Glutamatergic neuron (in vitro differentiated cells): ENCODE measurements around the gene GRIFIN. TPM values are rescaled to one million over a fixed set of nuclear protein-coding genes. Genes with fewer than 3 reads are reported as not detected.

Experiments used
- DNase-seq: peaks from one replicate; pipeline ENCODE4 v3.0.0; 2022
- H3K27ac Mint-ChIP-seq: one replicate; pipeline ENCODE4 v1.8.0; 2020; ENCODE audit warnings: mild to moderate bottlenecking, mixed read lengths, inconsistent platforms; ENCODE audit not compliant: unreplicated experiment
- H3K27me3 Mint-ChIP-seq: one replicate; pipeline ENCODE4 v1.8.0; 2020; ENCODE audit warnings: mild to moderate bottlenecking, moderate library complexity, mixed read lengths, inconsistent platforms; ENCODE audit not compliant: unreplicated experiment
- H3K36me3 Mint-ChIP-seq: one replicate; pipeline ENCODE4 v1.8.0; 2020; ENCODE audit warnings: mild to moderate bottlenecking, mixed read lengths, inconsistent platforms; ENCODE audit not compliant: unreplicated experiment
- H3K4me1 Mint-ChIP-seq: one replicate; pipeline ENCODE4 v1.8.0; 2020; ENCODE audit warnings: mild to moderate bottlenecking, low read depth, mixed read lengths, inconsistent platforms; ENCODE audit not compliant: unreplicated experiment
- H3K4me3 Mint-ChIP-seq: one replicate; pipeline ENCODE4 v1.8.0; 2020; ENCODE audit warnings: mild to moderate bottlenecking, mixed read lengths, inconsistent platforms; ENCODE audit not compliant: unreplicated experiment
- H3K9me3 Mint-ChIP-seq: one replicate; pipeline ENCODE4 v1.8.0; 2020; ENCODE audit warnings: mild to moderate bottlenecking, moderate library complexity, mixed read lengths, inconsistent platforms; ENCODE audit not compliant: unreplicated experiment
- CTCF ChIP-seq: fragments of 200-600 bp; sonication (generic); IDR thresholded peaks from one replicate; pipeline ENCODE4 v1.5.0; 2021; ENCODE audit not compliant: partially characterized antibody, unreplicated experiment
- total RNA-seq: library from RNA; stranded (reverse); fragmentation: NEBNext Ultra II Directional; extraction: Animal tissue kit (Norgen Biotek cat#: 25700); gene quantifications from one replicate; pipeline ENCODE4 v1.2.1, GENCODE V29; 2021; ENCODE audit not compliant: unreplicated experiment

The GRIFIN gene
- total RNA-seq, 1 donor from 2014 or later, result not detected

DNA sequence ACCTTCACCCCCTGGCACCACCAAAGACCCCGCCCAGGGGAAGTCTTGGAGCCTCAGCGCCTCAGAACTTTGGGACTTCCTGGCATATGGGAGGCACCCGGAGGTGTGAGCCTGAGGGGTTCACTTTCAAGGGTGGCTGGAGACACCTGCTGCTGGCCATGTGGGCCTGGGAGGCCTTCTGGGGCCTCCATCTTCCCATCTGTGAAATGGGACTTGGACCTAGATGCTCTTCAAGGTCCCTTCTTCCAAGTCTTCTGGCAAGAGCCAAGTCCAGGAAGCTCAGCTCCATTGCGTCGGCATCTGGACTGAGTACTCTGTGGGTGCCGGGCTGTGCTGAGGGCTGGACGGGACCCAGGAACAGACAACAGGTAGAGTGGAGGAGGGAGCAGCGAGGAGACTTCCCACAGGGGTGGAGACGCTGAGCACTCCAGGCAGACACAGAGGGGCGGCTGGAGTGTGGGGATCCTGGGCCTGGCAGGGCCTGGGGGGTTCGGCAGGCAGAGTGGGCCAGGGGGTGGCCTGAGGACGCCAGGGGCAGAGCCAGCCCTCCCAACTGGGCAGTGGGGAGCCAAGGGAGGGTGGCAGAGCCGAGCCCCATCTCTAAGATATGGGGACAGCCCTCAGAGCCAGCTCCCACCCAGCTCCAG lies 34.1 kb upstream of the GRIFIN start:
- Mint-ChIP-seq H3K4me1 (peaks cover 8% of the 10 kb centered on the region), H3K27ac (no peak overlapping the region), H3K36me3 (no peaks in the 10 kb centered on the region), H3K27me3 (peaks cover 5% of the 10 kb centered on the region), H3K9me3 (no peaks in the 10 kb centered on the region), H3K4me3 (no peak overlapping the region)
- DNase-seq, result no peak
- no peak for TF ChIP-seq CTCF

GRCh38 chr7:2509298-2509906 lies 33.2 kb upstream of the GRIFIN start:
- no peak overlapping the region for H3K27ac Mint-ChIP-seq
- peak; percentile 54 for DNase-seq
- H3K36me3 Mint-ChIP-seq, result no peaks in the 10 kb centered on the region
- H3K4me3 Mint-ChIP-seq, result no peak overlapping the region
- no peak for TF ChIP-seq CTCF
- peaks cover 8% of the 10 kb centered on the region for H3K4me1 Mint-ChIP-seq
- peaks cover 5% of the 10 kb centered on the region for H3K27me3 Mint-ChIP-seq
- no peaks in the 10 kb centered on the region for H3K9me3 Mint-ChIP-seq

DNA sequence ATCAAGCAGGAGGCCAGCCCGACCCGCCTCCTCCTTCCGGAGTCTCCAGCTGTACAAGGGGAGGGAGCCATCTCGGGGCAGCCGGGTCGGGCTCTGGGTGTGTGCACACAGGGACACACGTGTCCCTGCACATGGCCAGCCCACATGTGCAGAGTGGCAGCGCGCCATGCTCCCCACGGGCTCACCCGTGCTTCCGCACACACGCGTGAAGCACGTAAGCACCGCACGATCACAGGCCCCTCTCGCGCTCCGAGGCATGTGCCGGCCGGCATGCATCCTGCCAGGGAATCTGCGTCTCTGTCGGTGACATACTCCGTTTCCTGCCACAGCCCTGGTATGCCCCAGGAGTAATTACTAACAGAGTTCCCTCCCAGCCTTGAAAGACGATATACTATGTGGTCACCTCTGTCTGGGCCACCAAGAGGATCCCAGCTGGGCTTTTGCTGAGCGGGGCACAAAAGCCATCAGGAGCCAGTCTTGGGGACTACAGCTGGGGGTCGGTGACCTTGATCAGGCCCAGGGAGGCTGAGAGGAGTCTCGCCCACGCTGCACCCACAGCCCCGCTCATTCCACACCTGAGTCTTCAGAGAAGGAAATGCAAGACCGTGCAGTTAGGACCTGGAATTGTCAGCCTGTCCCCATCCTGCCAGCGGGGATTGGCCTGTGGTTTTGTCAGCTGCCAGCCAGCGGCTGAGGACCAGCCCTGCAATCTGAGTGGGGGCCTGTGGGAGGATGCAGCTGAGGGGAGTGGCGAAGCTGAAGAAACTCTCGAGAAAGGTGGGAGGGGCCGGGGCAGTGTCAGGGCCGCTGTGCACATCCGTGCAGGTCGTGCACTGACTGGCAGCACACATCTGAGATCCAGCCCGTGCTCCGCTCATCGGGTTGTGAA lies 32.4 kb upstream of the GRIFIN start:
- DNase-seq, result no peak
- no peaks in the 10 kb centered on the region for H3K36me3 Mint-ChIP-seq
- H3K27ac Mint-ChIP-seq, result peak overlapping the region; percentile 33
- H3K4me1 Mint-ChIP-seq, result peaks cover 8% of the 10 kb centered on the region
- peaks cover 5% of the 10 kb centered on the region for H3K27me3 Mint-ChIP-seq
- TF ChIP-seq CTCF, result no peak
- no peak overlapping the region for H3K4me3 Mint-ChIP-seq
- H3K9me3 Mint-ChIP-seq, result peaks cover 2% of the 10 kb centered on the region

- DNase-seq, result no peak
- H3K27me3 Mint-ChIP-seq, result peaks cover 3% of the 10 kb centered on the region
- peaks cover 2% of the 10 kb centered on the region for H3K9me3 Mint-ChIP-seq
- H3K4me1 Mint-ChIP-seq, result peaks cover 5% of the 10 kb centered on the region
- H3K4me3 Mint-ChIP-seq, result no peak overlapping the region
- TF ChIP-seq CTCF, result no peak
- no peak overlapping the region for H3K27ac Mint-ChIP-seq
- no peaks in the 10 kb centered on the region for H3K36me3 Mint-ChIP-seq
Observed at GRCh38 chr7:2507917-2508306, 31.7 kb upstream of the GRIFIN start.
